Transverse colon (tissue), 4 donors: ENCODE measurements around the gene MMP24OS. TPM values are rescaled to one million over a fixed set of nuclear protein-coding genes. Genes with fewer than 3 reads are reported as not detected.

Experiments used
- DNase-seq: peaks from one replicate; pipeline ENCODE4 v3.0.0-alpha.2; 2019
- H3K27ac ChIP-seq, 4 donors: fragments of 200-600 bp; sonication (generic); 2 replicates each; pipeline ENCODE4 v1.5.1; 2016 to 2018; ENCODE audit warnings: inconsistent platforms in 4 of 4
- H3K27me3 ChIP-seq: fragments of 200-600 bp; sonication (generic); 2 replicates; pipeline ENCODE4 v1.5.1; 2017; ENCODE audit warnings: inconsistent platforms
- H3K36me3 ChIP-seq, 4 donors: fragments of 200-600 bp; sonication (generic); 2 replicates each; pipeline ENCODE4 v1.5.1; 2017 to 2019; ENCODE audit warnings: inconsistent platforms in 4 of 4
- H3K4me1 ChIP-seq, 4 donors: fragments of 200-600 bp; sonication (generic); 2 replicates each; pipeline ENCODE4 v1.5.1; 2017 to 2020; ENCODE audit warnings: inconsistent platforms in 4 of 4
- H3K4me3 ChIP-seq, 4 donors: fragments of 200-600 bp; sonication (generic); 1 replicate in 1 of 4; 2 replicates in 3 of 4; pipeline versions ENCODE4 v1.5.1 to v1.6.1; 2017 to 2019; ENCODE audit warnings: inconsistent platforms in 4 of 4
- H3K9me3 ChIP-seq, 2 donors: fragments of 200-600 bp; sonication (generic); 2 replicates each; pipeline ENCODE4 v1.5.1; 2017 to 2019; ENCODE audit warnings: inconsistent platforms in 2 of 2
- EP300 ChIP-seq: sonication (generic); formaldehyde crosslinking; IDR thresholded peaks from one replicate; pipeline ENCODE4 v1.6.1; 2017; ENCODE audit warnings: antibody characterized with exemption, low read depth
- POLR2A ChIP-seq: fragments of 450-650 bp; IDR thresholded peaks from one replicate; pipeline ENCODE4 v1.6.1; 2016; ENCODE audit warnings: antibody characterized with exemption, mild to moderate bottlenecking, moderate library complexity
- POLR2AphosphoS5 ChIP-seq, 3 donors: sonication (generic); formaldehyde crosslinking; IDR thresholded peaks; one replicate each; pipeline ENCODE4 v1.6.1; 2016; ENCODE audit warnings: antibody characterized with exemption in 3 of 3
- WGBS, 2 donors: methylation state at CpG; one replicate each; pipeline ENCODE4 v1.1.5; 2018; ENCODE audit warnings: low coverage in 1 of 2; 5-methylcytosine and 5-hydroxymethylcytosine counted together
- in situ Hi-C, 4 donors: fragments of 200-750 bp; cut with MboI; loops; one replicate each; pipeline versions ENCODE4 v1.15.0 to v1.15.1; 2017; ENCODE audit warnings: low sequenced_read_pairs in 3 of 4, low pct_ligation_motif_present in 1 of 4, low pct_unique_long_range_greater_than_20kb in 1 of 4
- intact Hi-C: fragments of 100-400 bp; cut with DNase I; formaldehyde crosslinking; loops from one replicate; pipeline ENCODE4 v1.15.1; 2023; ENCODE audit warnings: low total_unique reads
- total RNA-seq, 4 donors: library from RNA; depleted of rRNA; stranded (reverse); fragments of >200 nt; gene quantifications; one replicate each; pipeline ENCODE4 v1.1.0, GENCODE V29; 2016
- TF ChIP-seq, protein P1 (sequence below), 5 experiments: fragments of 200-600 bp in 3 of 5; fragments of 450-650 bp in 2 of 5; sonication (generic) in 3 of 5; IDR thresholded peaks; 1 replicate in 2 of 5; 2 replicates in 3 of 5; pipeline ENCODE4 v1.5.1; 2016 to 2017; ENCODE audit warnings: antibody characterized with exemption in 5 of 5, inconsistent platforms in 3 of 5, mild to moderate bottlenecking in 2 of 5, moderate library complexity in 1 of 5

MMP24OS gene
- total RNA-seq, 4 donors from 2014 or later = 32.4 to 81.1 (median 47.9) TPM

DNA sequence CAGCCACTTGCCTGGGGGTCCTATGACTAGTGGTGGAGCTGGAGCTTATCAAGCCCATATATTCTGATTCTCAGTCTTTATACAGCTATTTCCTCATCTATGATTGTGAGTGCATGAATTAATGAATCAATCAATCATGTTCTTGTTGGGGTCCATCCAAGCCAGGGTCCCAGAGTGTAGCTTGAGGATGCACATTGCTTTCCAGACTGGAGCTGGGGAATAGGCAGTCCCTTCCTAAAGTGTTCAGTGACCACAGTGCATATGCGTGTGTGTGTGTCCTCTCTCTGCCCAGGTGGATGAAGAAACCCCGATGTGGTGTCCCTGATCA lies 26.3 kb downstream of the MMP24OS start:
- H3K27ac ChIP-seq = no peak overlapping the region
- no peaks in the 10 kb centered on the region for H3K36me3 ChIP-seq
- no peak overlapping the region for H3K4me3 ChIP-seq
- H3K9me3 ChIP-seq = no peaks in the 10 kb centered on the region
- no peak for TF ChIP-seq POLR2AphosphoS5 (IDR thresholded peaks at IDR 0.05)
- TF ChIP-seq, protein P1, sequence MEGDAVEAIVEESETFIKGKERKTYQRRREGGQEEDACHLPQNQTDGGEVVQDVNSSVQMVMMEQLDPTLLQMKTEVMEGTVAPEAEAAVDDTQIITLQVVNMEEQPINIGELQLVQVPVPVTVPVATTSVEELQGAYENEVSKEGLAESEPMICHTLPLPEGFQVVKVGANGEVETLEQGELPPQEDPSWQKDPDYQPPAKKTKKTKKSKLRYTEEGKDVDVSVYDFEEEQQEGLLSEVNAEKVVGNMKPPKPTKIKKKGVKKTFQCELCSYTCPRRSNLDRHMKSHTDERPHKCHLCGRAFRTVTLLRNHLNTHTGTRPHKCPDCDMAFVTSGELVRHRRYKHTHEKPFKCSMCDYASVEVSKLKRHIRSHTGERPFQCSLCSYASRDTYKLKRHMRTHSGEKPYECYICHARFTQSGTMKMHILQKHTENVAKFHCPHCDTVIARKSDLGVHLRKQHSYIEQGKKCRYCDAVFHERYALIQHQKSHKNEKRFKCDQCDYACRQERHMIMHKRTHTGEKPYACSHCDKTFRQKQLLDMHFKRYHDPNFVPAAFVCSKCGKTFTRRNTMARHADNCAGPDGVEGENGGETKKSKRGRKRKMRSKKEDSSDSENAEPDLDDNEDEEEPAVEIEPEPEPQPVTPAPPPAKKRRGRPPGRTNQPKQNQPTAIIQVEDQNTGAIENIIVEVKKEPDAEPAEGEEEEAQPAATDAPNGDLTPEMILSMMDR (IDR thresholded peaks at IDR 0.05) = no peak
- TF ChIP-seq EP300 = no peak
- TF ChIP-seq POLR2A = no peak
- intact Hi-C loops (no loop called here), in situ Hi-C loops (loop anchor here in 1 of 4 donors (25.0 kb wide), 1 partner anchor 414 kb away; the partner anchor contains the start of gene NCOA6)
- WGBS, 2 donors = 95% methylated on average over 2 of the region's 2 CpGs; no CpG with 5 or more reads in 1 of the 2 donors
- H3K27me3 ChIP-seq = no peaks in the 10 kb centered on the region
- H3K4me1 ChIP-seq = peaks cover 0 to 11% (median 1%) of the 10 kb centered on the region in 4 donors
- no peak for DNase-seq

DNA sequence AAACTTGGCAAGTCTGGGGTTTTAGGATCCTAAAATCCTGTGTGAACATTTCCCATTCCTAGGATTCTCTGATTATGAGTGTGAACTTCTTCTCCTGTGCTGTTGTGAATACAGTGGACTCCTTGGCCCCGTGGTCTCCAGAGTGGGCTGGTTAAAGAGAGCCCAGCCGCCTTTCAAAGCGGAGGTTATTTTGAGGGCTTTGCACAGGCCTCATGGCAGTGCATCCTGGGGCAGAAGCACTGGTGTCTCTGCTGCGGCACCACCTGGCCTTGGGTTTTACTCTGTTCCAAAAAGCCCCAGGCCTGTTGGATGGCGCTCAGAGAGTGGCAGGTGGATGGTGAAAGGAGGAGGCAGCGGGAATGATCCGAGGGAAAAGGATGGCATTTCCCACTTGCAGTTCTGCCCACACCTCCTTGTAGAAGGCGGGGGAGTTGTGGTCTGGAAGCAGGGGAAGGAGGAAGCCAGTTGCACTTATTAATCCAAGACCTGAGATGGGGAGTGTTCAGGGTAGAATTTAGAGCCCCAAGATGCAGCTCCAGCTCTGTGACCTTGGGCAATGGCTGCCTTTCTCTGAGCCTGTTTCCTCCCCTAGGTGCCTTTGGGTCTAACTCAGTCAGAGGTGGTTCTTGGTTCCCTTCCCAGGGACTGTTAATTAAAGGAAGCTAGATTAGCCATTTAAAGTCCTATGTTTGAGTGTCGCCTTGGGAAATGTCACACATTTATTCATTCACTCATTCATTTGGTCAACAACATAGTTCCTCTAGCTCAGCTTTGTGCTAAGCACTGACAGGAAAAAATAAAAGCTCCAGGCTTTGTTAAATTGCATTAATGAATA lies 29.1 kb downstream of the MMP24OS start:
- Histone ChIP-seq H3K27me3 (no peaks in the 10 kb centered on the region), H3K4me1 (peaks cover 0 to 11% (median 1%) of the 10 kb centered on the region in 4 donors), H3K4me3 (no peak overlapping the region), H3K27ac (no peak overlapping the region), H3K9me3 (no peaks in the 10 kb centered on the region), H3K36me3 (no peaks in the 10 kb centered on the region)
- DNase-seq = no peak
- TF ChIP-seq EP300 (no peak), POLR2A (no peak), POLR2AphosphoS5 (IDR thresholded peaks at IDR 0.05) (no peak)
- TF ChIP-seq, protein P1 (IDR thresholded peaks at IDR 0.05) = no peak
- in situ Hi-C loops = no loop called here
- 65 to 93% methylated on average over 2 to 9 of the region's 9 CpGs for WGBS, 2 donors
- intact Hi-C loops = no loop called here

DNA sequence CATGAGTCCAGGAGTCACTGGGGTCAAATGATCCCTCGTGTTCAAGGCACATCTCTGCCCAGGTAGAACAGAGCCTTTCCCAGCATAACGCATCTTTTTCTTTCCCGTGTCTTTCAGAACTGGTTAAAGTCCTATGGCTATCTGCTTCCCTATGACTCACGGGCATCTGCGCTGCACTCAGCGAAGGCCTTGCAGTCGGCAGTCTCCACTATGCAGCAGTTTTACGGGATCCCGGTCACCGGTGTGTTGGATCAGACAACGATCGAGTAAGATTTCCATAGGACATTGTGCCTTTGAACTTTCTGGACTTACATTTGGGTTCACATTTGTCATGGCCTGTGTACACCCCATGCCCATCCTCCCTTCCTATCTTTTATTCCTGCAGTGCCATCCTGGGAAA lies 31.2 kb downstream of the MMP24OS start:
- Histone ChIP-seq H3K4me3 (no peak overlapping the region), H3K27me3 (no peaks in the 10 kb centered on the region), H3K4me1 (peaks cover 0 to 2% (median 0%) of the 10 kb centered on the region in 4 donors), H3K36me3 (no peaks in the 10 kb centered on the region), H3K9me3 (no peaks in the 10 kb centered on the region), H3K27ac (no peak overlapping the region)
- in situ Hi-C loops = no loop called here
- no peak for DNase-seq
- TF ChIP-seq, protein P1 (IDR thresholded peaks at IDR 0.05) = no peak
- TF ChIP-seq EP300 (no peak), POLR2AphosphoS5 (IDR thresholded peaks at IDR 0.05) (no peak), POLR2A (no peak)
- 89 to 95% methylated on average over 11 to 12 of the region's 12 CpGs for WGBS, 2 donors
- intact Hi-C loops = no loop called here

DNA sequence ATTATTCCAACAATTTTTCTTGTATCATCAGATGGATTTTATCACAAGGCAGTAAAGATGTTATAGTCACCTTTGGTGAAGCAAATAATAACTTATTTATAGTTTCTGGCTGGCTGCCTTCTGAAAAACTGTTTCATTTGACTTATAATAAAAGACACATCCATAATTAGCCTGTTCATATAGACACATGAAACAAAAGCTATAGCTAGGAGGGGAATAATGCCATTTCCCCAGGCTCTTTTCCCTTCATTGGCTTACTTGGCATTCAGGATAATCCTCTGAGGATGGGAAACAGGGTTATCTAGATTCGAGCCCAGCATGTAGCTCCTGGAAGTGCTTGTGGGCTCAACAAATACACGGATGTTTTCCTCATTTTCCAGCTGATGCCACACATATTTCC lies 33.9 kb downstream of the MMP24OS start:
- Histone ChIP-seq H3K4me3 (no peak overlapping the region), H3K36me3 (no peaks in the 10 kb centered on the region), H3K9me3 (no peaks in the 10 kb centered on the region), H3K27ac (no peak overlapping the region), H3K27me3 (no peaks in the 10 kb centered on the region), H3K4me1 (no peaks in the 10 kb centered on the region)
- in situ Hi-C loops (no loop called here), intact Hi-C loops (no loop called here)
- no peak for DNase-seq
- WGBS, 2 donors = 65 to 68% methylated on average over 2 of the region's 2 CpGs
- TF ChIP-seq POLR2A (no peak), EP300 (no peak), POLR2AphosphoS5 (IDR thresholded peaks at IDR 0.05) (no peak)
- TF ChIP-seq, protein P1 (IDR thresholded peaks at IDR 0.05) = no peak
